Liver (tissue), 3 donors: ENCODE results near the gene KRT83.

Experiments used
- RAD21 ChIP-seq, 2 donors: IDR thresholded peaks; 2 replicates each; pipeline ENCODE4 v1.6.1; 2016; ENCODE audit warnings: antibody characterized with exemption in 2 of 2, mild to moderate bottlenecking in 2 of 2
- REST ChIP-seq: IDR thresholded peaks from 2 replicates; pipeline ENCODE4 v1.6.1; 2016; ENCODE audit warnings: antibody characterized with exemption, mild to moderate bottlenecking
- TF ChIP-seq, protein P1 (sequence below): fragments of 150-350 bp; IDR thresholded peaks from 2 replicates; pipeline ENCODE4 v1.5.1; 2017; ENCODE audit warnings: improper control_type of control experiment, low read depth, low read length; ENCODE audit not compliant: missing input control
- donor health status: healthy.
- donor health status: healthy.

DNA sequence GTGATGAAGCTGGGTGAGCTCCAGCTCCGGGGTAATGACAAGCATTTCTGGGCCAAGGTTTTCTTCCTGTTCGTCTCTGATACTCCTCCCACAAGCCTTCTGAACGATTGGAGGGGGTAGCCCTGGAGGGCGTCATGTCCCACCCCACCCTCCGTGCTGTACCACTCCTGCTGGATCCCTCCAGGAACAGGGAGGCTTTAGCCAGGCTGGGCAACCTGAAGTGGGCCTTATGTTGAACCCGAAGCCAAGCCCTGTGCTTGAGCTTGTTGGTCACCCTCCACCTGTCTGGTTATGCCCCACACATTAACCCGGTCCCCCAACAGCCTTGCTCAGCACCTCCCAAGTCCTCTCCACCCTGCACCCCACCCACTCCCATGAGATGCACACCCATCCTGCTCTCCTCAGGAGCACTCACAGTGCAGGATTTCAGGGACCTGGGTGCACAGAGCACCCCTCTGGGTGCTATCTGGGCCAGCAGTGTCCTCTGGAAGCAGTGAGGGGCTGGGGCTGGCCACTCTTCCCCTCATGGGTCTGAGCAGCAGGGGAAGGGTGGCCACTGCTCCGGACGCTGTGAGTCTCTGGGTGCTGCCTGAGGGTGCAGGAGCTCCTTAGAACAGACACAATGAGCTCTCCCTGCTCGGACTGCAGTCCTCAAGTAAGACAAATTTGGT, 6.8 kb upstream of the KRT83 start:
- TF ChIP-seq, protein P1, sequence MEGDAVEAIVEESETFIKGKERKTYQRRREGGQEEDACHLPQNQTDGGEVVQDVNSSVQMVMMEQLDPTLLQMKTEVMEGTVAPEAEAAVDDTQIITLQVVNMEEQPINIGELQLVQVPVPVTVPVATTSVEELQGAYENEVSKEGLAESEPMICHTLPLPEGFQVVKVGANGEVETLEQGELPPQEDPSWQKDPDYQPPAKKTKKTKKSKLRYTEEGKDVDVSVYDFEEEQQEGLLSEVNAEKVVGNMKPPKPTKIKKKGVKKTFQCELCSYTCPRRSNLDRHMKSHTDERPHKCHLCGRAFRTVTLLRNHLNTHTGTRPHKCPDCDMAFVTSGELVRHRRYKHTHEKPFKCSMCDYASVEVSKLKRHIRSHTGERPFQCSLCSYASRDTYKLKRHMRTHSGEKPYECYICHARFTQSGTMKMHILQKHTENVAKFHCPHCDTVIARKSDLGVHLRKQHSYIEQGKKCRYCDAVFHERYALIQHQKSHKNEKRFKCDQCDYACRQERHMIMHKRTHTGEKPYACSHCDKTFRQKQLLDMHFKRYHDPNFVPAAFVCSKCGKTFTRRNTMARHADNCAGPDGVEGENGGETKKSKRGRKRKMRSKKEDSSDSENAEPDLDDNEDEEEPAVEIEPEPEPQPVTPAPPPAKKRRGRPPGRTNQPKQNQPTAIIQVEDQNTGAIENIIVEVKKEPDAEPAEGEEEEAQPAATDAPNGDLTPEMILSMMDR, result no peak
- TF ChIP-seq RAD21 (IDR thresholded peaks at IDR 0.05), result no peak
- no peak for TF ChIP-seq REST
